ENCODE data around the gene RAB27B.

The RAB27B gene

DNA sequence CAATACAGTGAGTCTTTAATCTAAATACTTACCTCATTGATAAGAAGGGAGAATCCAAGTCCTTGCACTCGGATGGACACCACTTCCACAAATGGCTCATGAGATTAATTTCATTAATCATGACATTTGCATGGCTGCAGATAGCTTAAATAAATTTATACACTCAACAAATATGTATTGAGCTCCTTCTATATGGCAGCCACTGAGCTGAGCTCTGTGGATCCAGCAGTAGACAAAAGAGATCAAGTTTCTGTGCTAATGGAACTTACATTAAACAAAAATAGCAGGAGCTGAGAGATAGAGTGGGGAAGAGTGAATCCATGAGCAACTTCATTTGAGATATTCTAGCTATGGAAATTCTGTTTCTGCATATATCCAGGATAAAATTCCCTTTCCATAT, 44.4 kb downstream of the RAB27B start:
- DNase-seq, result no peak

DNA sequence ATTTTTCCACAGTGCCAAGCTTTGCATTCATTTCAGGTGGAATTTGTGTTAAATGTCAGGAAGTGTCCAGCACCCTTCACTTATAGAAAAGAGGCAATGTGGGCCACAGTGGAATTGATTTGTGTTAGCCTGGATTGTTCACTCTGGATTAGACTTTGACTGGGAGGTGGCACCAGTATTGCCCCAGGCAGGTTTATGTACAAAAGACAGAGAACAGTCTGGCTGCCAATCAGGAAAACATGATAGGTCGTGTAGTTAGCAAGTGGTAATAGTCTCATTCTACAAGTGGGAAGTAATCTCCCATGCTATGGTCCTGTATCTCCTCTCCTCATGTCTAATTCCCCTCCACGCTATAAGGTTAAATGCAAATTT, 45.6 kb downstream of the RAB27B start:
- no peak for DNase-seq

DNA sequence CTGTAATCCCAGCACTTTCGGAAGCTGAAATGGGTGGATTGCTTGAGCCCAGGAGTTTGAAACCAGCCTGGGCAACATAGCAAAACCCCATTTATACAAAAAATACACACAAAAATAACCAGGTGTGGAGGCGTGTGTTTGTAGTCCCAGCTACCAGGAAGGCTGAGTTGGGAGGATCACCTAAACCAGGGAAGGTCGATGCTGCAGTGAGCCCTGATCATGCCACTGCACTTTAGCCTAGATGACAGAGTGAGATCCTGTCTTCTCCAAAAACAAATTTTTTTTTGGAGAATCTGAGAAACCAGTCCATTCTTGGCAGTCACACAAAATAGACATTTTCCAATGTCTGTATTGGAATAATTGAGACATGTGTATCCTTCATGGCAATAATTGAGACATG, 46.8 kb downstream of the RAB27B start:
- no peak for DNase-seq

DNA sequence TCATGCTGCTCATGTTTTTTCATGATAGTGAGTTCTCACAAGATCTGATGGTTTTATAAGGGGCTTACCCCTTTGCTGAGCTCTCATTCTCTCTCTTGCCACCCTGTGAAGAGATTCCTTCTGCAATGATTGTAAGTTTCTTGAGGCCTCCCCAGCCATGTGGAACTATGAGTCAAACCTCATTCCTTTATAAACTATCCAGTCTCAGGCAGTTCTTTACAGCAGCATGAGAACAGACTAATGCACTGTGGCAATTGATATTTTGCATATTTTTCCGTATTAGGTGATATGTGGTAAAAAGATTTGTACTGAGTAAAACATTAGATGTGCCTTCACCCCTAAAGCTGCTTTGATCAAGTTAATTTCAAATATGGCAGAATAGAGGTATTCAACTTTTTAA, 48.8 kb downstream of the RAB27B start:
- DNase-seq, result no peak

DNA sequence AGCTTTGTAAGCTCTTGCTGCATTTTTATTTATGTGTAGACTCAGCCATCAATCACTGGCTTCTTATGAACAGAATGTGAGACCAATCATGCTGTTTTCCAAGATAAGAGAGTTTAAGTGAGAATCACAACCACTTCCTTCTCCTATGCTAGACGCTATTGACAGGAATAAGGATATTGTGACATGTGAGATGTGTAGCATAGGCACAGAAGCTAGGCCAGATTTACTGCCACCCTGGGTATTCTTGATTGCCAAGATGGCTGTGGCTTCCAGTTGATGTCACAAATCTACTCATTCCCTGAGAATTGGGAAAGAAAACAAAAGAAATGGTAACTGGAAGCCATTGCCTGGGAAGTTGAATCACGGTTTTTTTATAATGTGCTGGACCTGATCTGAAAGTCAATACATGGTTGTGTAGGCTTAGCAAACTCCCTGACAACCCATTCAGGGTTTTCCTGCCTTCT, 49.9 kb downstream of the RAB27B start:
- no peak for DNase-seq

DNA sequence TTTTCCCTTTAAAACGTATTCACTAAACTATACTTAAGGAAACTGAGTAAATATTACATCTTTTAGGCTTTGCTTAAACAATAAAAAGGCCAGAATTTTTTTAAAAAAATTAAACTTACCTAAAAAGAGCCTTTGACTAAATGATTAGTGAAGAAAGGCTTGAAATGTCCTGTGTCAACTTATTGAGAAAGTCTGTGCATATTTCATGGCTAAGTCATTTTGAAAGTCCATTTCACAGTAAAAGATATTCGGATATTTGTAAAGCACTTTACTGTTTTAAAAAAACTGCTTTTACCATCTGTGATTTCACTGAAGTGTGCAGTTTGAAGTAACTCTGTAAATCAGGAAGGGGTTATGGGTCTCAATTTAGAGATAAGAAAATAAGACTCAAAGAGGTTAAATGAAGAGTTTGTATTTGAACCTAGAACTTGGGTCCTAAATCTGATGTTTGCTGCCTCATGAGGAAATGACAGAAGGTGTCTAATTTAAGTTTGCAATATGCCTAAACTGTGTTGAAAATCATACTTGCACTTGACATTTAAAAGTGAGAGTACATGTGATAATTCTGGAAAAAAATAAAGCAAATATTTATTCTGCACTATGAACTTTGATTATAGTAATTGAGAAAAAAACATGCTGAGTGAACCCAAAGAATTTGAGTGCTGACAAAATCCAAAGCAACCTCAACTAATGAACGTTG, 50.5 kb downstream of the RAB27B start:
- no peak for DNase-seq

DNA sequence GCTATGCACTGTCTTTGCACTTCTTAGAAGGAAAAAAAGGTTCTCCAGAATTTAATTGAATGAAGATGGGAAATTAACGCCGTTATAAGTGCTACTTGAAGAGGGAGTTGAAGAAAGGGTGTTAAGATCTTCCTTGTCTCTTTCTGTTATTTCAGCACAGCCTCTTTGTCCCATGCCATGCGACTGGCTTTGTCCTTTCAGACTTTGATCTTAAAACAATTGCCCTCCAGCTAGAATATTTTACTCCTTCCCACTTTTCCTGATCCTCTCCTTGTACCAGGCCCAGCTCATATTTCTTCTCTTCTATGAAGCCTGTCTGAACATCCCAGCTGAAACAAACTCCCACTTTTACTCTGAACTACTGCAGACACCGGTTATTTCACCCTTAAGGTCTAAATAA, 51.4 kb downstream of the RAB27B start:
- no peak for DNase-seq

DNA sequence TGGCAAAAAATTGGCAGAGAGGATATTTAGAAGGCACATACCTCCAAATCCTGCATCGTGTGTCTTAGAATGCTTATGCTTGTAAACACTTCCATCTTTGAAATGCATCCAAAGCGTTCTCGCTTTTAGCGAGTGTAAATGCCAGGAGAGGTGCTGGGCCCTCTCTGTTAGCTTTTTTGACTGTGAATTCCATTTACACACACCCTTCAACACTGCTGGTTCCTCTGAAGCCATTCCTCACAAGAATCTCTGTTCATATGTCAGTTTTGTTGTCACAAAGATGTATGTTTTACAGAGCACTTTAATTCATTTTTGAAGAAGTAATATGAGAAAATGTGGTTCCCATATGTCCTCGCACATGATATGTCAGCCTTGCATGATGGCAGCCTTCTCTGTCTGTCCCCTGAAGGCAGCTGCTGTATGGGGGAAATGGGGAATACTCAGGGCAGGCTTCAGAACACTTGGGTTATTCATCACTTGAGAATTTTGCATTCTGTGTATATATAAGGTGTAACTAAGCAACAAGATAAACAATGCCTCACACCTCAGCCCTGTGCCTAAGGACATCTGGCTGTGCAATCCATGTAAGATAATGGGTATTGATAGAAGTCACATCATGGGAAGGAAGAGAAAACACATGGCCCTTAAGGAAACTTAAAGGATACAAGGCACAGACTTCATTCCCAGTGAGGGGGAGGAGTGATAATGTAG, 52.3 kb downstream of the RAB27B start:
- DNase-seq, result no peak

DNA sequence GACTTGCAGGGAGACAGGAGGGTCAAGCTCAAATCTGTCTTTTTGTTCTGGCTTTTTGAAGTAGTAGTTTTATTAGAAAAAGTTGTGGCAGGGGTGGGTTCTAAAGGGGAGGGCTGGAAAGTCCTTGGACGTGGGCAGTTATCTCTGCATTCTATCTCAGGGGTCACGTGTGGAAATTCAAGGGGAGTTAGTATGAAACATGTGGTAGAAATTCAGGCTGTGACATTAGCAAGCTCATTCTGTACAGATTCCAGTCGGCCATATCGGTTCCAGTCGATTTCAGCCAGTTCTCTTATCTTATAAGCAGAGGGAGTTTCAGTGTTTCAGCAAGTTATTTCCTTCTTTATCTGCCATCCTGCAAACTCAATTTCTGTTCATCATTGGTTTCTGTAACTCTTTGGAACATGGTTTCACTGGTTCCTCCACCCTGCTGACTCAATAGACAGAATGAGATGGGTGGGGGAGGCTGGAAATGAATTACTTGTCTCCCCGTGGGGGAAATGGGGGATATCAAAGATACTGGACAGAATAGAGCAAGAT, 53.0 kb downstream of the RAB27B start:
- no peak for DNase-seq

DNA sequence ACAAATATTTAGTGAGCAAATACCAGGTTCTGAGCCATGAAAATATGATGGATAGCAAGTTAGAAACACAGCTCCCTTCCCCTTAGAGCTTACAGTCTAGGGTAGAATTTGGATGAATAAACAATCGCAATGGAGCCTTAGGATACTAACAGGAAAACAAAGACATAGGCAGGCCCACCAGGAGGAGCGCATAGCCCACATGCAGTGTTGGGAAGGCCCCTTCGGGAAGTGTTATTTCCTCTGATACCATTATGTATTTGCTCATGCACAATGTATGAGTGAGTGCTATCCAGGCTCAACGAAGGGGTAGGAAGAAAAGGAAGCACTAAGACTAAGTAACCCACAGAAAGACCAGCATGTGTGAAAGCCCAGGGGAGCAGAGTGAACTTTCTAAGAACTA, 54.0 kb downstream of the RAB27B start:
- DNase-seq, result no peak

DNA sequence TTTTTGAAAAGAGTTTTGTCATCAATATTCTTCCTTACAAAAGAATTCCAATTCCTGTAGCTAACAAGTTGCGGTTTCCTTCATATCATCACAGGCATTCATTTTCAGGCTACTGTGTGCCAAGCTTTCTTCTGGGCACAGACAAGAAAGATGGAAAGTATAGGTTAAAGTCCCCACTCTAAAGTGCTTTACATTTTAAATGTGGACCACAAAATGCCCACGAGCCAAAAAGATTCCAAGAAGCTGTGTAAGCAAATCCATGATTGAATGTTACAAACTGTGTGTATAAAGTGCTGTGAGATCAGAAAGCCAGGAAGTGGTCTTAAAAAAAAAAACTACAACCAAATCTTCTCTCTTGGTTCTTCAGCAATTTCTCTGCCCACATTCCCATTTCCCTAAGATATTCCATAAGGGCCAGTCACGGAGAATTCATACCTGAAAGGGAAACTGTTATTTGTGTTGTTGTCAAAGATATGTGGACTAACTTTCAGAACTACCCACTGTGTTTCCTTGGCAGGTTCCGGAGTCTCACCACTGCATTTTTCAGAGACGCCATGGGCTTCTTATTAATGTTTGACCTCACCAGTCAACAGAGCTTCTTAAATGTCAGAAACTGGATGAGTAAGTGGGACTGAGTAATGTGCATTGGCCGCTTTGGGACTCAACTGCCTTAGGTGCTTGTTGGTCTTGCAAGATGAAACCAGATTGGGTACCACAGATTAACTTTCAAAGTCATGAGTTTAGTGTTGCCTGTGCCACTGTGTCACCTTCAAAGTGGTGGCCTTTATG, 55.7 kb downstream of the RAB27B start:
- DNase-seq, result no peak

DNA sequence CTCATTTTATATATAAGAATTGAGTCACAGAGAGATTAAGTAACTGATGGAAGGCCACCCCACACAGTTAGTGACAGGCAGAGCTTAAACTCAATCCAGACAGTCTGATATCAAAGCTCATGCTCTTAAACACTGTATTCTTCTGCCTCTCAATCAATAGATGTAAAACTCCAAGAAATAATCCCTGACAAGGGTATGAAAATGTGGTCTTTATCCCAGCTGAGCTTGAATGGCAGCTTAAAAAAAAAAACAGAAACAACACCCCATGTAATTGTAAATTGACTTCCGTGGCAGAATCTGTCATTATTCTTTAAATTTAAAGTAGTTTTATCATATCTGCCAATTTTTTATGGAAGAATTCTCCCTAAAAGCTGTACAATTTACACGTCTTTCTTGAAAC, 60.1 kb downstream of the RAB27B start:
- DNase-seq, result no peak

DNA sequence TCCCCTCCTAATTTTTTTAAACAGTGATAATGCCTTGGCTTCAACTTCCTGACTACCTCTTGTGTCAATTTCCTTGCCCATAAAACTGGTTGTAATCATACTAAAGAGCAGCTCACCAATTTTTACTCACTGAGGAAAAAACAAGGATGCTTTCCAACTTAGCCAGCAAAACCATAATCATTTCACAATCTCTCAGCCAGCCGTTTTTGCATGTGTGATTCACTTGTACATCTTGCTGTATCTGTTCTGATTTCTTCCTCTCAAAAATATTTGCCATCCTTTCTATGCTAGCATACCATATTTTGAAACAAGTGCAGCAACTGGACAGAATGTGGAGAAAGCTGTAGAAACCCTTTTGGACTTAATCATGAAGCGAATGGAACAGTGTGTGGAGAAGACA, 60.7 kb downstream of the RAB27B start:
- no peak for DNase-seq

DNA sequence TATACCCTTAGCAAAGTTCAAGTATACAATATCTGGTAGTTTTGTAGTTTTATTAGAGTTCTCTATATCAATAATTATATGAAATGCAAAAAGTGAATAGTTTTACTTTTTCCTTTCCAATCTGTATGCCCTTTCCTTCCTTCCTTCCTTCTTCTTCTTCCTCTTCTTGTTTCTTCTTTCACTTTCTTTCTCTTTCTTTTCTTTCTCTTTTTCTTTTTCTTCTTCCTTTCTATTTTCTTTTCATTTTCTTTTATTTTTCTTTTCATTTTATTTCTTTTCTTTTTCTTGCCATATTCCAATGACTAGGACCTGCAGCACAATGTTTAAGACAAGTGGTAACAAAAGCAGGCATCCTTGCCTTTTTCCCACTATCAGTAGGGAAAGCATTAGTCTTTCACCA, 71.2 kb downstream of the RAB27B start:
- DNase-seq, result no peak

DNA sequence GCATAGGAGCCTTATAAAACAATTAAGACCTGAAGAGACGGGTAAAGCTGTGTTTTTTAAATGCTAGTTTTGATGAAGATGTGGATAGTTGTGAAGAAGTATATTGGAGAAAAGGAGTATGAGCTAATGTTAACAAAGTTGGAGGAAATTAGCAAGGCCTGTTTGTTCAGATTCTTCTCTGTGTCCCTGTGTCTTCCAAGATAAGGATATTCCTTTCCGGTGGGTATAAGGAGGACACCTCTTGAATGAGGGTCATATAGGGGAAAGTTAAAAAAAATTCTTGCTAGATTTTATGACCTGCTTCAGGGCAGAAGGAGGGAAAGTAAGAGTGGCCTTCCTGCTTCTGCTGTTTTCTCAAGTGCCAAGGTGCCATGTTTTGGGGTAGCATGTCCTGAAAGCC, 72.0 kb downstream of the RAB27B start:
- DNase-seq, result no peak

DNA sequence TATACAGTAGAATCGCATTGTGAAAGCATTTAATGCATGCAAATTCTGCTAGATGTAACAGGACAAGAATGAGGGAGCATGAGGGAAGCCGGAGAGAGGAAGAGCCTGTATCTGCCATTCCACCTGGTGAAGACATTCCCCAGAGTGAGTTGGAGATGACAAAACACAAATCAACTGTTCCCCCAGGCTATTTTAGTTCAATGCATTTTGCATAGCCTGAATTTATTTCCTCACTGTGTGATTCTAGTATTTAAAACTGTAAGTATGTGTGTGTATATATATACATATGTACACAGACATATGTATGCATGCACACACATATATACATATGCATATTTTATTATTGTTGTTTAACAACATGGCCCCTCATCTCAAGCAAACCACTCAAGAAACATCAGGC, 76.3 kb downstream of the RAB27B start:
- DNase-seq, result no peak

DNA sequence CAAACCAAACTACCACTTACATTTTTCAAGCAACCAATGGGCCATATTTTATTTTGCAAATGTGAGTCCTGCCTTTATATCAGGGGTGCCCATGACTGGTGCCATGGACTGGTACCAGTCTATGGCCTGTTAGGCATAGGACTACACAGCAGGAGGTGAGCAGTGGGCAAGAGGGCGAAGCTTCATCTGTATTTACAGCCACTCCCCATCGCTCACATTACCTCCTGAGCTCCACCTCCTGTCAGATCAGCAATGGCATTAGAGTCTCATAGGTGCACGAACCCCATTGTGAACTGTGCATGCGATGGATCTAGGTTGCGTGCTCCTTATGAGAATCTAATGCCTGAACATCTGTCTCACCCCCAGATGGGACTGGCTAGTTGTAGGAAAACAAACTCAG, 77.4 kb downstream of the RAB27B start:
- DNase-seq, result no peak

DNA sequence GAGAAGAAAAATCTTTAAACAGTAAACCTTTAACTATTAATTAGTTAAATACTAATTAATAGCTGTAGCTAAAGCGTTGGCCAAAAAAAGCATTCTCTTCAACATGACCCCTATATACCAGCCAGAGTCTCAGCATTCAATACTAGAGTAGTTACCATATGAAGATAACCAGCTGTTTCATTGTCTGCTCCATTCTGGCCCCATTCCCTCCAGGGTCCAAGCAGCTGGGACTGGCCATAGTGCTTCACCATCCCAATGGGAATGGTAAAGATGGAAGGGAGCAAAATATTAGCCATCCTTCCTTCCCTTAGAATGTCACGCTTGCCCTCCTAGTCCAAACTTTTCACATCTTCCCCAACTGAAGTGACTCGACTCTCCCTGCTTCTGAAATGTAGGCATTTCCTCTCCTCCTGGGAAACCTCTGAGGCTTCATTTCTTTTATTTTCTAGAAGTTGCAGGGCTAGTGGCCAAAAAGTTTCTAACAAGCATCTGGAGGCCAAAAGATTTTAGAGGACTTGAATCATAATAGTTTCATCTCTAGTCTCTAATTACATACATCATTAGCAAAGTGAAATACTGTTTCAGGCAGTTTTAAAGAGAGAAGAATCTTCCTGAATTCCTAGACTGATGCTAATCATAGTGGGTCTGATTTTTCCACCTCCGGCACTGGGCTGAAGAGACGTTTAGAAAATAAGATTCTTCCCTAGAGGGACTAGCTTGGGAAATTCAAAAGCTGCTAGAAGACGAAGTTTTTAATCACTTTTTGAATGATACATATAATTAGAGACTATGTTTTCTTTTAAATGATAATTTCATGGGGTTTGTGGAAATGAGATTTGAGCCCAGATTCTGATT, 78.3 kb downstream of the RAB27B start:
- no peak for DNase-seq

DNA sequence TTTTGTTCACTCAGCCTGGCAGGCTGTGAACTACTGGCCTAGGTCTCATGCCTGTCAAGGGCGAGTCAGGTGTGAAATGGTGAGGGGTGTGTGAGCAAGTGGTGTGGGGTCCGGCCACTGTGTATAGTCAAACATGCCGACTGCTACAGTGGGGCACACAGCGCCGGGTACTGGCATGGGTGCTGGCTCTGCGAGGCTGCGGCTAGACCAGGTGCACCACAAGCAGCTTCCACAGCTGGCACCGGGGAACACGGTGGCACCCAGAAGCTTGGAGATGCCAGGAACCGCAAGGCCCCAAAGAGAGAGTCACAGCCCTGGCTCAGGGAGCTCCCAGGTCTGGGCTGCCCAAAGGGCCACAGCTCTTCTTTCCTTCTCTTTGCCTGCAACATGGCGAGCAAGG, 81.3 kb downstream of the RAB27B start:
- no peak for DNase-seq

DNA sequence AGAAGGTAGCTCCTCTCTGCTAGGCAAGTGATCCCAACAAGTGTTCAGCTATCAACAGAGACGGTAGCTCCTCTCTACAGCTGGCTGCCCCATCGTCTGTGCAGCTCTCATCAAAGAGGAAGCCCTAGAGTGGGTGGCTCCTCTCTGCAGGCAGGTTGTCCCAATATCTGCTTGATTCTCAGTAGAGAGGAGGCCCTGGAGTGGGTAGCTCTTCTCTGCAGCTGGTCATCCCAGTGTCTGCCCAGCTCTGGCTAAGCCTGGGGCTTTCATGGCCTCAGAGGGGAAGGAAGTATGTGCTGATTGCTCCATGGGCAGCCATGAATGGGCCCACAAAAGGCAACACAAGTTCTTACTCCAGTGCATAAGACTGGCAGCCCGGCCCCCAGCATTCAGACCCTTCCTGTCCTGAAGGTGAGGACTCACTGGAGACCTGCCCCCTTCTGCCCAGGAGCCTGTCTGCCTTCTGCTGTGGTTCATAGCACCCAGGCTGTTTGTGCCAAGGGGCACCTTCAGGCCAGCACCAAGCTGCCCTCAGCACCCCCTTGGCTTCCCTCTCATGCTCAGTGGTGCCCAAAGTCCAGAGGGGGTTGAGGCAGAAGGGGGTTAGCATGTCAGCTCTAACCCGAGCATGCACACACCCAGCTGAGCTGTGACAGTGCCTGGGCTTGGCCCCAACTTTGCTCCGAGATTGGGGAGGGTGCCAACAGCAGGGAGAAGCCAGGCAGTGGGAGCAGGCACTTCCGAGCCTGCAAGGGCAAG, 82.1 kb downstream of the RAB27B start:
- no peak for DNase-seq

DNA sequence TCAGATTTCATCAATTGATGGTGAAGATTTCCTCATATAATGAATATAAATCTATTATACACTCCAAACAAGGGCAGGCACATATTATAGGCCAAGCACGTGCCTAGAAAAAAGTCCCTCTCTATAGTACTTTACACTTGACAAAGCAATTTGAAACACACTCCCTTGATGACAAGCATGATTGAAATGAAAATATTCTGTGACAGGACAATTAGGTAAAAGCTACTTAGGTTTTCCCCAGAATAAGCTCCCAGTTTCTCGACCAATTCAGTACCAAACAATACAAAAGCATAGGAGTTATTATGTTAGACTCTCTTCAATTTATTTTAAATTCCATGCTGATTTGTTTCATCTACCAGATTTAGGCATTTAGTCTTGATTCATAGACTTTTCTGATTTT, 83.3 kb downstream of the RAB27B start:
- DNase-seq, result no peak

DNA sequence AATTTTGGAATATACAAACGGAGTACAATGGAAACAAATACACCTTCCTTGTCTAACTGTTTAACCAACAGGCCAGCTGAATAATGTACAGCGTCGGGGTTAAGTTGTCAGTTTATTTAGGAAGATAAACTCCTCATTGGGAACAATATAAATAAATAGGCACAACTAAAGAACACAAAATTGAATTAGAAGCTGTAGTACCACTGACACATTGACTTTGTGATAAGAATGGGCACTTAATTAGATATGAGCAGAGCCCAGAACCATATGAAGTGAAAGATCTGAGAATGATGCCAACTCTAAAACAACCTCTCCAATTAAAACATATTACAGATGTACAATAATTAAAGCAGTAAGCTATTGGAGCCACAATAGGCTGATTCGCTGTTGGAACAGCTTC, 86.5 kb downstream of the RAB27B start:
- no peak for DNase-seq
